GF-D8 (cell line): ENCODE data around the gene ROPN1L.
A peak's percentile ranks its signal among the peaks of the same experiment; 100 is the strongest.
"Not testable (repeated sequence)": the region's sequence is repeated elsewhere in the genome, so short reads cannot be mapped to it uniquely, and the experiment has no call there.

ENCODE experiments used
- DNase-seq: peaks from one replicate; lab custom pipeline; 2025; lab: John Stamatoyannopoulos, UW

ROPN1L gene

DNA sequence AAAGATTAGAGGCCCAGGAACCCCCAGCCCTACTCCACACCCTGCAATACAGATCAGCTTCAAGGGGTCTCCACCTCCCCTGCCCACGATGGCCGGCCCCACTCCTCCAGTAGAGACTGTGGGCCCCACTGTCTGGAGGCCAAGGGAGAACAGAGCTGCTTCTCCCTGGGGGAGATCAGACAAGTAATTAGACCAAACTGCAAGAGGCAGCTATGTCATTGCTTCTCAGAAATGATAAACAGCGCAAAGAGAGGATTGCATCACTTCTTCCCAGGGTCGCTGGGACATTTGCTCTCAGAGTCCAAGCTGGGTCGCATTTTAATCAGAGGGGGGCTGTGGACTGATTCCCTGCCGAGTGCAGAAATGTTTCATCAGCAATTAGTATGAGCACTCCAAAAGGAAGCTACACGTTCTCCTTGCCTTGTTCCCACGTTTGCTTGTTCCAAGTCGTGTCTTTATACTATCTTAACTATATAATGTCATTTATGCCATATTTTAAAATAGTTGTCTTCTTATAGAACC is 59.9 kb downstream of the ROPN1L start:
- DNase-seq: peak; percentile 39

DNA sequence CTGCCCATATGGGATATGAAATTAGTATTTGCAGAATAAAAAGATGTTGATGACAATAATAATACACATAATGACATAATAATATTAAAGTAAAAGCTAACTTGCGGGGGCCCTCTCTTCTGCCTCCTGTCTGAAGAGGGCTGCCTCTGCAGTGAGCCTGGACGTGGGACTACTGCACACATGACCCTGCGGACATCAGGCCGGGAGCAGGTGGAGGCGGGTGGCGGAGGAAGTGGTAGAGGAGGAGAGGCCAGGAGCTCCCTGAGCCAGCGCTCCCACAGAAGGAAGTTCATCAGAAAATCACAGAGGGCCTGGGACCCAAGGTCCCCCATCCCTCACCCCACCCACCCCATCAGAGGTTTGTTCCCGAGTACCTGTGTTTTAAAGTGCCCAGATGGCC is 60.5 kb downstream of the ROPN1L start:
- DNase-seq: peak; percentile 50

DNA sequence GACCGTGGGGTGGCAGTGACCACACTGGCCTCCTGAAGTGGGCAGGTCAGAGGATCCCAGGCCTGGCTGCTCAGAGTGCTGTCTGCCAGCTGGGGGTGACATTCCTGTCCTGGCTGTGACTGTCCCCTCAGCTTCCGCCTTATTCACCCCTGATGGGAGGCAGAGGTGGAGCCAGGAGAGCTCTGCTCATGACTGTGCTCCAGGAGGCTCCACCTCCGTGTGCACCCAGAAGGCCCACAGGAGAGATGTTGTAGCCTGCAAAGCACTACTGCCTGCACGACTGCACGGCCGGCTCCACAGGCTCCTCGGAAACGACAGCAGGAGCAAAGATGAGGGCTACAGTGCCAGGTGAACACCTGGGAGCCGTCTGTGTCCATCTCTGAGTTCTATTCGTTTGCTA is 60.9 kb downstream of the ROPN1L start:
- peak; percentile 27 for DNase-seq

DNA sequence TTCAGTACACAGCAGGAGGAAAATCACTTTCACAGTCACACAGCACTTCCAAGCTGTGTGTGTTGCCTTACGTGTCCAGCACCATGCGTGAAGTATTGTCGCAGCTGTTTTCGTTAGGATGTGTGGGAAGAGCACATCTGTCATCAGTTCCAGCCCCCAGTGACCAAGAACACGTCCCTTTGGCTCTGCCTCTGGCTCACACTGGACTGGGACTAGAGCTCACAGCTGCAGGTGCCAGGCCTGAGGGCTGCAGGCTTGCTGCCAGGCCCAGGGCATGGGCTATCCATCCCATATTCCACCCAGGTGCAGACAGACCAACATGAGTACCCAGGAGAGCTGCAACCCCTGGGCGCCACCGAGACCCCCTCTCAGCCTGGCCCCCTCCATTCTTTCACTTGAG is 61.6 kb downstream of the ROPN1L start:
- no peak for DNase-seq

DNA sequence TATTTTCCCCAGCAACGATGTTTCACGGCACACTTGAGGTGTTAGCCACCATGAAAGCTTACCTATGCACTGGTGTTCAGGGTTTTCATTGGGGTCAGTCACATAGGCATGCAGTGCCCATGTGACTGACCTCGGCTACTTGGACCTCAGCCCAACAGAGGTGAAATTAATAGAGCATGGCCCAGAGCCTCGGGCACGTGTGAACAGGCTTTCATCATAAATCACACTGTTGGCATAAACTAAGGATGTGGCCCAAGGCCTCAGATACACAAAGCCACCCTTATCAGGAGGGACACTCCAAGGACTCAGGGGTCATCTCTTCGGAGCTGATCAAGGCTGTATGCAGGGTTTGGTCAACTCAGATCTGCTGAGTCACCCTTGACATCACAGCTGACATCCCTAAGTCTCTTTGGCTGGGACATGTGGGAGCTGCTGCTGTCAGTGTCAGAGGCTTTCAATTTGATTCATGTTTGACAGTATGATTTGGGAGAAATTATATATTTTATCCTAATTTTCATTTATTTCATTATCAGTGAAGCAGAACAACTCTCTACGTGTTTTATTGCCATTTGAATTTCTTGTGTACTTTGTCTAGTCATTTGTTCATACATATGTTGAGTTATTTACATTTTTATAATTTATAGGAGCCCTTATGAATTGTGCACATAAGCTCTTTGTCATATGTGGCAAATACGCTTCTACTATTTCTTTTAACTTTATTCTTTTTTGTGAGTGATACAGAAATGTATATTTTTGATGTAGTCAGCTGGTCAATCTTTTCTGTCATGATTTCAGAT is 62.5 kb downstream of the ROPN1L start:
- DNase-seq: no peak

DNA sequence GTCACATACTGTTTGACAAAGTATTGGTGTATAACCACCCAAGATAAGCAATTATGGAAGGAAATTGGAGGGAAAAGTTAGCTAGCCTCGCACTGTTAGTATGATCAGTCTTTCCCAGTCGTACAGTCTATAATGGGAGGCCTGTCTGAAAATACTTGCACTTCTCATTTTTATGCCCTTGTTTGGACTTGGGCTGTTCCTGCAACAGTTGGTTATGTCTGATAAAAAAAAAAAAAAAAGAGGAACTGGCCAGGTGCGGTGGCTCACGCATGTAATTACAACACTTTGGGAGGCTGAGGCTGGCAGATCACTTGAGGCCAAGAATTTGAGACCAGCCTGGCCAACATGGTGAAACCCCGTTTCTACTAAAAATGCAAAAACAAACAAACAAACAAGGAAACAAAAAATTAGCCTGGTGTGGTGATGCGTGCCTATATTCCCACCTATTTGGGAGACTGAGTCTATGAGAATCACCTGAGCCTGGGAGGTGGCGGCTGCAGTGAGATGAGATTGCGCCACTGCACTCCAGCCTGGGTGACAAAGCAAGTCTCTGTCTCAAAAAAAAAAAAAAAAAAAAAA is 63.9 kb downstream of the ROPN1L start:
- DNase-seq: peak; percentile 89

DNA sequence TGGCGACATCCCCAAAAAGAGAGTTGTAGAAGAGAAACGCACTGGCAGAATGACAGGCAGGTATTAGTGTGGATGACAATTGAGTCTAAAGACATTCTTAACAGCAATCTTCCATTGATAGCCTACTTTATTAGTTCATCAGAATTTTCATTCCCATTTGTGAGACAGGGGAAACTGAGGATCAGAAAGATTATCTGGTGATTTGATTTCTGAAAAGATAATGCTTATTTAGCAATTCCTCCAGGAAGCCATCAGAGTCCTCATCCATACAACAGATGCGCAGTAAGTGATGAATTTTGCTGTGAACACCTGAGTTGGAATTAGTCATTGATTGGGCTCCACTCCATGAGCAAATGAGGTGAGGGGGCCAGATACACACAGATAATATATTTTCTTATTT is 64.9 kb downstream of the ROPN1L start:
- no peak for DNase-seq

DNA sequence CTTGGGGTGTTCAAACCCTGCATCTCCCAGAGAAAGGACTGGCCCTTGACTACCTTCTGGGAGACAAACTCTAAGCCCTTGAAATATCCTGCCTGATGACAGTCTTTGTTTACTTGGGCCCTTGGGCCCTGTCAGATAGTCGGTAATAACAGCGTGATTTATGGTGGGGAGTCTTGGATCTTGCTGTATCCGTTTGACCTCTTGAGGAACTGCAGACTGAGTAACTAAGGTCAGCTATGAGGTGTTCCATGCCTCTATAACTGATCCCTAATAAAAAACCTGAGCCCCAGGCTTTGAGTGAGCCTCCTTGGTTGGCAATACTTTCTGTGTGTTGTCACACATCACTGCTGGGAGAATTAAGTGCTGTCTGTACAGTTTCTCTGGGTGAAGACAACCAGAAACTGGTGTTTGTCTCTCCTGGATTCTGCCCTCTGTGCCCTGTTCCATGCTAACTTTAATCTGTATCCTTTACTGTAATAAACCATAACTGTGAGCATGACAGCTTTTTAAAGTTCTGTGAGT is 66.0 kb downstream of the ROPN1L start:
- no peak for DNase-seq

DNA sequence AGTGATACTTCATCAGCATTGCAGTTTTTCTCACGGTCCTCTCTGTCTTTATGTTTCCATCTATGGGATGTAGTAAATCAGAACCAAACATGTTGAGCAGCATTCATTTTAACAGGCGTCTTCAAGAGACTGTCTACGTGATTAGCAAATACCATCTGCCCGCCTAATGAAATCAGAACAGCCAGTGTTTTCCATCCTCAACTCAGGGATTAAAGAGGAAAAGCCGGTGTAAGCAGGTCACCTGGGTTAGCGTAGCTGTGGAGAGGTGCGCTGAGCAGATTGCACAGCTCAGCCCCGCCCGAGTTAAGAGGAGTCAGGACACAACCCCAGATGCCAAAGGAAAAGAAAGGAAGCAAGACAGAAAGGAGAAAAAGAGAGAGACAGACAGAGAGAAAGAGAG is 67.9 kb downstream of the ROPN1L start:
- no peak for DNase-seq

DNA sequence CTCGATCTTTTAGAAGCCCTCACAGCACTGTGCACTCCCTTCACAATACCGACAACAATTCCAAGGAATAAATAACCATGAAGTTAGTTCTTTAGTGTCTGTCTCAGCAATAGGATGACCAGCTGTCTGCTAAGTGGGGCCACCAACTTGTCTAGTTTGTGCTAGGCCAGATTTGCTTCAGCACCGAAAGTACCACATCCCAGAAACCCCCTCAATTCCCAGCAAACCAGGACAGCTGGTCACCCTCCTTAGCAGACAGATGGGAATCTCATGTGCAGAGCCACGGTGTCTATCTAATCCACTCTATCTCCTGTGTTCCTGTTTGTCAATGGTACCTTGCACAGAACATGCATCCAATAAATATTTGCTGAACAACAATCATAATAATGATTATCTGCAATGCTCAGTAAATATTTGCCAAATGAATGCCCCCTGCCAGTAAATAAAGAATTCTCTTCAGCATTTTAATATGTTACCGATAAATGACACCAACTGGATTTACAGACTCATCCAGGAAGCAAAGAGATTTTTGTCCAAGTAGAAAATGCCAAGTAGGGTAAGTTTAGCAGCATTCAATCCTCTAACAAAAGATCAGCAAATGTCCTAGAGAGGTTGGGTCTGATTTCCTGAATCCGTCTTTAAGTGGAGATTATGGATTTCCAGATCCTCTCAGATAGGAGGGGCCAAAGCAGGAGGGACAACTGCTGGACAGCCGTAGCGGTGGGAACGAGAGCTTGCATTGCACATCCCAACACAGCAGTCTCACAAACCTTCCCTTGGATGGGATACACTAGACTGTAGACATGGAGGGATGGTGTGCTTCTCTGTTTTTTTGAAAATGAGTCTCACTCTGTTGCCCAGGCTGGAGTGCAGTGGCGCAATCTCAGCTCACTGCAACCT is 70.3 kb downstream of the ROPN1L start:
- no peak for DNase-seq

DNA sequence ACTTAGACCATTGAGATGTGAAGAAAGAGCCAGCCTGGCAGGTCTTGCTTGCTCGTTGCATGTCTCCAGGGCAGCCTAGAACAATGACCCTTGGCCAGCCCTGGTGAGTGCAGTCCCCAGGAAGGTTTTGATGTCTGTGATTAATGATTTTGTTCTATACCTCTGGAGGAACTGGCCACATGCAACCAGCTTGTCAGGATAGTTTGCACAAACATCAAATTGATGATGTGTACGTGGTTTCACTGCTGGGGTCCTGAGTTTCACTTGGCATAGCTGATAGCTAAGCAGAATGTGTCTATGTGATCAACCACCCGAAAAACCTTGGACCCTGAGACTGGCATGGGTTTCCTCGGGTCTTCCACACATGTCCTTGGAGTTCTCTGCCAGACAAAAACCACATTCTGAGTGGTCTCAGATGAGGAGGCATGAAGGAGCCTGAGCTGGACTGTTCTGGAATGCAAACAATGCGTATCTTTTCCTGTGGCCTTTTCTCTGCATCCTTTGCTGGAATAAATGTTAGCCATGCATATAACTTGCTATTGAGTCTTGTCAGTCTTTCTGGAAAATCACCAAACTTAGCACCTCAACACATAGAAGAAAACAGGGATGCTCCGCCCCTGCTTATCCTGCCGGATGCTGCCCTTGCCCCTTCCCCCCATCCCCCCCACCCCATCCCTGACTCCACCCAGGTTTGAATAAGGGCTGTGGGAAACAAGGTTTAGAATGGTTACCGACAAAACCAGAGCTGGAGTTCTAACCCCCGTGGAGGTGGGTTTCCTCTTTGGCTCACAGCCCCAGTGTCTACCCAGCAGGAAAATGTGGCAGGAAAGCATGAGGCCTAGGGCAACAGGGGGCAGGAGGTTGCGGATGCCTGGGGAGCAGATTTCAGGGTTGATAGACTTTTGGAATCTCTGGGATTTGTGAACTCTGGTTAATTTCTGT is 72.1 kb downstream of the ROPN1L start:
- no peak for DNase-seq

DNA sequence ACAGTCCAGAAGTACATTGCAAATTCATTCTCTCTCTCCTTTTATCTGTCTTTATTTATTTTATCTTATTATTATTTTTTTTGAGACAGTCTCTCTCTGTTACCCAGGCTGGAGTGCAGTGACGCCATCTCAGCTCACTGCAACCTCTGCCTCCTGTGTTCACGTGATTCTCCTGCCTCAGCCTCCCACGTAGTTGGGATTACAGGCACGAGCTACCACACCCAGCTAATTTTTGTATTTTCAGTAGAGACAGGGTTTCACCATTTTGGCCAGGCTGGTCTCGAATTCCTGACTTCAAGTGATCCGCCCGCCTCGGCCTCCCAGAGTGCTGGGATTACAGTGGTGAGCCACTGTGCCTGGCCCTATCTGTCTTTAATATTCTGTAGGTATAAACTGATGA is 72.9 kb downstream of the ROPN1L start:
- DNase-seq: not testable (repeated sequence)
